HEK293 (cell line): ENCODE results near the gene CDK11A.
"Not testable (repeated sequence)": the region's sequence is repeated elsewhere in the genome, so short reads cannot be mapped to it uniquely, and the experiment has no call there.

Source experiments
- ATF2 ChIP-seq: fragments of 450-650 bp; formaldehyde crosslinking; IDR thresholded peaks from 2 replicates; pipeline ENCODE4 v1.5.1; 2016; ENCODE audit warnings: missing biosample characterization, missing genetic modification characterization, low read depth
- CTCF ChIP-seq: fragments of 450-650 bp; formaldehyde crosslinking; IDR thresholded peaks from 2 replicates; pipeline ENCODE4 v1.5.1; 2016; ENCODE audit warnings: missing biosample characterization, missing genetic modification characterization
- REST ChIP-seq: fragments of 450-650 bp; formaldehyde crosslinking; IDR thresholded peaks from 2 replicates; pipeline ENCODE4 v1.5.1; 2016; ENCODE audit warnings: missing biosample characterization, missing genetic modification characterization
- ZBTB26 ChIP-seq: fragments of 450-650 bp; formaldehyde crosslinking; optimal IDR thresholded peaks from 2 replicates; pipeline ENCODE3; 2016; ENCODE audit warnings: missing biosample characterization, mild to moderate bottlenecking, missing genetic modification characterization
- ZNF362 ChIP-seq: fragments of 450-650 bp; formaldehyde crosslinking; IDR thresholded peaks from 2 replicates; pipeline ENCODE4 v1.5.1; 2016; ENCODE audit warnings: missing biosample characterization, missing genetic modification characterization

- TF ChIP-seq CTCF; ATF2; REST (tag by site-specific recombination); ZBTB26 (tag by site-specific recombination); ZNF362 (tag by site-specific recombination): not testable (repeated sequence)
These were observed 1.9 kb upstream of the CDK11A start for GRCh38 chr1:1726088-1726487.
